ENCODE data around the gene DIS3L2.
"Not testable (repeated sequence)": the region's sequence is repeated elsewhere in the genome, so short reads cannot be mapped to it uniquely, and the experiment has no call there.

DIS3L2 gene

DNA sequence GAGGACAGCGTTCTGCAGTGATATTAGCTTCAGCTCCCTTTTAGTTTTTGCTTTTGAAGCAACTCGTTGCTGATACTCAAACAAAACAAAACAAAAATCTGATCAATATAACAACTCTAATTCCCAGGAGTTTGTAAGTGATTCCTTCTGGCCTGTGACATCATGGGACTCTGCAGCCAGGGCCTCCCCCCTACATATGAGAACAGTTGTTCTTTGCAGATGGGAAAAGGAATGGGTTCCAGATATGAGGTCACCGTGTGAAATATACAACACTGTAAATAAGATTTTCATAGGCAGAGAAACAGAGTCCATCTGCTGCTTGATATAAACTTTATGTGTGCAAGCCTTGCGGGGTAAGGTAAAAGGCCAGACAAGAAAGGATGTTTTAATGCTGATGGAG is 56.7 kb downstream of the DIS3L2 start:
- no peak for DNase-seq

DNA sequence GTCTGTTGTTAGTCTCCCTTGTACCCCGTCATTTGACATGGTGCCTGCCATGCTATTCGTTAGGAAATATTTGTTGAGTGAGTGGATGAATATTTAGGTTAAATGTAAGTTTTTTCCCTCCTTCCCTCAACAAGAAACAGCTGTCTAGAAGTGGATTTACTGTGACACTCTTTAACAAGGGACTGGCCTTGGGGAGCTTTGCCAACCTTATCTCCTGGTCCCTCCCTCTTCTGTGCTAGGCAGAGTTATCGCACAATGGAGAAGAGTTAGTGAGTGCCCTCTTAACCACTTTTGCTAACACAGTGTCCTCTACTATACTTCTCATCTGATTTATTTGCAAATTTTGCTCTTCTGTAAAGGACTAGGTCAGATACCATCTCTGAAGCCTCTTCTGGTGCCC is 61.2 kb downstream of the DIS3L2 start:
- DNase-seq = no peak

DNA sequence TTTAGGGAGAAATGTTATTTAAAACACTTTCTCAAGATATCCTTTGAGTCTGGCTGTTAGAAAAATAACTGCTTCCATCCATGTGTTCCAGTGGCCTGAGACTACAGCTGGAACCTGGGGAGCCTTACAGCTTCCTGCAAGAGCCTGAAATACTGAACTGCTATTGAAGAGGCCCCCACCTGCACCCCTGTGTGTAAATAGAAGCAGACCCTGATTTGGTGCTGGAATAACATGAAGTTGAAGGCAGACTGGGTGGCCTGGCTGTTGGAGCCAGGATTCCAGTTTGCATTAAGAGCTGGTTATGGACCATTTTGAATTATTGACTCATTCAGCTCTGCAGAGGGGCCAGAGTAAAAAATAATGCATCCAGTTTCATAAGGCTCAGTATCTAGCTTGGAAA is 61.9 kb downstream of the DIS3L2 start:
- DNase-seq = no peak

DNA sequence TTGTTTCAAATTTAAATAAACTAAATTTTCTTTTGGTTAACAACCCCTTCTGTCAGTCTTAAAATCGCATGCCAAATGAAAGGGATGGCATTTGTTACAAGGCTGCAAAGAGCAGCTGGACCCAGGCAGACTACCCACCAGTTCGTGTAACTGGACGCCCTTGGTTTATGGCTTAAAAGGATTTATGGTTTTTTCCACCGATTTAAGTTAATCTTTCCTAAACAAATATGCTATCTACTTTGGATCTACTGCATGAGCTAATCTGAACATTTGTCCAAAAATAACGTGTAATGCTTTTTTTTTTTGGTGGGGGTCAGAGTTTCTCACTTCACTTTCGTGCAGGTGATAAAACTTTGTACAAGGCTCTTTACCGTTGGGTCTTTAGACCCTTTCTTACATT is 62.9 kb downstream of the DIS3L2 start:
- no peak for DNase-seq

DNA sequence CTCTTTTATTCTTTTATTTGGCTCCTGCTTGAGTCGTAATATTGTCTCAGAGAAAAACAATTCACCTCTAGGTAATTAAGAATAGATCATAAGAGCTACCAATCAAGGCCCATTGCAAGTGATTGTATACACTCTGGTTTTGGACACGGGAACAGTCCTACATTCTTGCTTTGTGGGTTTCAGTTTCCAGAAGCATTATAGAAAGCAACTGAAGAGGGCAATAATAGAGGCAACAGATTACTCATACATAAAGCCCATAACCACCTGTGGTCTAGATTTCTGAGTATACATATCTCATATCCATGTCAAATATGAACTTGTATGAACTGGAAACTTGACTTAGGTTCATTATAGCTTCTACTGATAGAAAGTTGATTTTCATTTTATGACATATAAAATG is 65.4 kb downstream of the DIS3L2 start:
- no peak for DNase-seq

DNA sequence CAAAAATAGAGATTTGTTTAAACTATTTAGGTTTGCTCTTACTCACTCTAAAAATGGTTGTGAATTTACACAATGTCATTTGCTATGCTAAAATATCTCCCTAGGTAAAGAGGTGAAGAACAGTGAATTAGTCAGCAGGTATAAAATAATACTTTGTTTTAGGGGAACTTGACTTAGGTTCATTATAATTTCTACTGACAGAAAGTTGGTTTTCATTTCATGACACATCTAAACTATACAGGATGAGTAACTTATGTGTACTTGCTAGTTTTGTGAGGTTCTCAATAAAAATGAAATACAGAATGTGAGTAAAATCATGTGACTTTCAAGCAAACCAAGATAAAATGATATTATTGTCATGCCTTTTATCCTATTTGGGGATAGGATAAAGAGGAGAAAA is 66.0 kb downstream of the DIS3L2 start:
- DNase-seq = no peak

DNA sequence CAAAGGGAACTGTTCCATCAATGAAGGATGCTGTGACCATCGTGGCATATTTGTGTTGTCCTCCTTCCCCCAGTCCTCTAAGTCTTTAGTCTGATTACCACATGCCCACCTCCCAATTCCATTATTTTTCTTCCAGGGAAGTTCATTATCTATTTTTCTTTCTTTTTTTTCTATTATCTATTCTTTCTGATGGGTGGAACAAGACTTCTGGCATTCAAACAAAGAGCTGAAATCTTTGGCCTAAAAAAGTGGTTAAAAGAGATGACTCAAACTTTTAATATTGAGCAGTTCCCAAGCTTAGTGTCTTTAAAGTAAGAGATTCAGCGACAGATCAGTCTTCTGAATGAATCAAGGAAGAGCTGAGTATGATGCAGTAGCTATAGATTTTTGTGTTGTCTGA is 66.6 kb downstream of the DIS3L2 start:
- no peak for DNase-seq

DNA sequence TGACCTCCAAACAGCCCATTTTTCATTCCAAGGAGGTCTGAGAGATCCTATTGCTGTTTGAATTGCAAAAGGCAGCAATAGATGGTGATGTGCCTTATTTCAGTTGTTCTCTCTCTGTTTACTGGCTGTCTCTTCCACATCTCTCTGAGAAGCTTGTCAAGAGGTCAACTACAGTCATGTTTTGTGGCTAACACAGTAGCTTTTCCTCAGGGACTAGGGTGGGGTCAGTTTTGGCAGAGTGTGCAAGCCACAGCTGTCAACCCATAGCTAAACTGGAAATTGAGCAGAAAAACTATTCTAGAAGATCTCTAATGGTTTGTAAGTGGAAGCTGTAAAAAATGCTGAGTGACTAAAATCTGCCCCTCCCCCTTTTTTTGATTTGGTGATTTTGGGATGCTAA is 67.1 kb downstream of the DIS3L2 start:
- no peak for DNase-seq

DNA sequence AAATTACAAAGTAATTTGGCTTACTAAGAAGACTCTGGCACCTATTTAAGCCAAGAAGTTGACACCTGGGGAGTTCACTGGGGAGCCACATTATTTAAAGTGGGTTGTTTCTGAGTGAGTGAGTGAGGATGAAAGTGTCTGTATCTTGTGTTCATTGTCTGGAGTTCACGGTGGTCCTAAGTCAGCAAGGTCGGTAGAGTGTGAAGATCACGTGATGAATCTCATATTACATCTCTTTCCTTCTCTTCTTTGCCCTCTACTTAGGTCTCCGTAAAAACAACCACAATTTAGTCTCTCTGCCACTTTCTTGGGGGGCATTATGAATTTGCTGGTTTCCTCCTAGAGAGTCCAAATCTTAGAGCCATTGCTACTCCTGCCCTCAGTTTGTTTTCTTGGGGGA is 67.8 kb downstream of the DIS3L2 start:
- no peak for DNase-seq

DNA sequence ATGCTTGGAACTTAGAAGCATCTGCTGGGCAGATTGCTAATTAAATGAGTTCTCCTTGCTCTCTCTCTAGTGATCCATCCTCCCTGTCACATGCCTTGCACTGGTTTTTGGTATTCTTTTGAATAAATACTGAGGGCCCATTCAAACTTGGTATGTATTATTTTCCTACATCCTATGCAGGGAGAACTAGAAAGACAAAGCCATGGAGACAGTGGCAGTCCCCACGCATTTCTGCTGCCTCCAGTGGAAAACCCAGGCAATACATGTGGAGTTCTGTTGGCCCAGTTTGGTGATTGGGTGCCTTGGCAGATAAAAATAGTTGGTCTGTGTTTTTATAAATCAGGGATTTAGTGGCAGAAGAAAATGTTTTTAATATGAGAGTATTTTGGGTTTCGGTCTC is 68.7 kb downstream of the DIS3L2 start:
- DNase-seq = no peak

DNA sequence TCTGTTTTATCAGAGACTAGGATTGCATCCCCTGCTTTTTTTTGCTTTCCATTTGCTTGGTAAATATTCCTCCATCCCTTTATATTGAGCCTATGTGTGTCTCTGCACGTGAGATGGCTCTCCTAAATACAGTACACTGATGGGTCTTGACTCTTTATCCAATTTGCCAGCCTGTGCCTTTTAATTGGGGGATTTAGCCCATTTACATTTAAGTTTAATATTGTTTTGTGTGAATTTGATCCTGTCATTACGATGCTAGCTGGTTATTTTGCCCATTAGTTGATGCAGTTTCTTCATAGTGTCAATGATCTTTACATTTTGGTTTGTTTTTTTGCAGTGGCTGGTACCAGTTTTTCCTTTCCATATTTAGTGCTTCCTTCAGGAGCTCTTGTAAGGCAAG is 73.8 kb downstream of the DIS3L2 start:
- not testable (repeated sequence) for DNase-seq

DNA sequence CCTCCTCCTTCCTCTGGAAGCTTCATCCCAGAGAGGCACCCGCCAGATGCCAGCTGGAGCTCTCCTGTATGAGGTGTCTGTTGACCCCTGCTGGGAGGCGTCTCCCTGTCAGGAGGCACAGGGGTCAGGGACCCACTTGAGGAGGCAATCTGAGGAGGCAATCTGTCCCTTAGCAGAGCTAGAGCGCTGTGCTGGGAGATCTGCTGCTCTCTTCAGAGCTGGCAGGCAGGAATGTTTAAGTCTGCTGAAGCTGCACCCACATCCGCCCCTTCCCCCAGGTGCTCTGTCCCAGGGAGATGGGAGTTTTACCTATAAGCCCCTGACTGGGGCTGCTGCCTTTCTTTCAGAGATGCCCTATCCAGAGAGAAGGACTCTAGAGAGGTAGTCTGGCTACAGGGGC is 75.4 kb downstream of the DIS3L2 start:
- DNase-seq = not testable (repeated sequence)

DNA sequence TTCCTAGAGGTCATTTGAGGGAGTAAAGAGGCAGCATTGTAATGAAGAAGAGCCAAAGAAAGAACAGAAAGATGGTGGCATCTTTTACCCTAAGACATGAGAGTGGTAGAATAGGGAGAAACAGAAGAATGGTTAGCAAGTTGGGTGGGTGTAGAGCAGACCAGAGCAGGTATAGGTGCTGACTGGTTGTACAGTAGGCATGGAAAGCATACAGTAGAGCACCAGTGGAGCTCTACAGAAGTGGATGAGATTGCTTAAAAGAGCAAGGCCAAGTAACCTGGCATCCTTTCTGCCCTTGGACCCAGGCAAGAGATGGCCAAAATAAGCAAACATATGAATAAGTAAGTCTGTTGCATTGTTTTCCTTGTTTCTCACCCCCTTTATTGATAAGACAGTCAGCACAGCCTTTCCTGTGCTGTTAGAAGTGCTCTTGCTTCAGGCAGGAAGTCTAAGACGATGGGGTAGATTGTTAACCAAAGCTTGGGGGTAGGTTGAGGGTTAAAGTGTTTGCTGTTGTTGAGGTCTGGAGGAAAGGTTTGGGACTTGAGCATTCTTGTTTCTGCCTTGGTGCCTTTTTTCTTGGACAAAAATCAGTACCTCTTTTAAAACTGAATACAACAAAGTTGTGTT is 76.9 kb downstream of the DIS3L2 start:
- no peak for DNase-seq

DNA sequence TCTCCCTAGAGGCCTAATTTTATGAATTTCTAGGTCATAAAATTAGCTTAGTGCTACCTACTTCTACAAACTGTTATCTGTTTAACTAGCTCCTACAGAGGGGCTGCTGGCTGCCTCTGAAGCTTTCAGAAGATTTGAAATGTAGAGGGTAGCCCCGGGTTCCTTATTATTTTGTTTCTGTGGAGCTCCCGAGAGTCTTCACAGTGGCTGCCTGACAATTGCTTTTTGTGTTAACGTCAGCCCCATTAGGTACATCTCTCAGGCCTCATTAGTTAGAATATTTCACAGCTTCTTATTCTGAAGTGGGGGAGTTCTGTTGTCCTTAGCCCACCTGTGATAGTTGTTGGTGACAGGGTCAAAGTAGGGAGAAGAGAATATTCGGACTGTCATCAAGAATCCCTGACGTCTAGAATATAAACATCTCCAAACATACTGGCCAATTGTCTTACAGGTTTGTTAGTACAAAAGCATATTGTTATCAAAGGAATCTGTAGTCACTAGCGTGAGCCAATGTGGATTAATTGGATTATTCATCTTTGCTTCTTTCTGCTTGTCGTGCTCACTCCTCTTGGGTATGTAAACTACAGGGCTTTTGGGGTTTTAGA is 77.5 kb downstream of the DIS3L2 start:
- DNase-seq = no peak

DNA sequence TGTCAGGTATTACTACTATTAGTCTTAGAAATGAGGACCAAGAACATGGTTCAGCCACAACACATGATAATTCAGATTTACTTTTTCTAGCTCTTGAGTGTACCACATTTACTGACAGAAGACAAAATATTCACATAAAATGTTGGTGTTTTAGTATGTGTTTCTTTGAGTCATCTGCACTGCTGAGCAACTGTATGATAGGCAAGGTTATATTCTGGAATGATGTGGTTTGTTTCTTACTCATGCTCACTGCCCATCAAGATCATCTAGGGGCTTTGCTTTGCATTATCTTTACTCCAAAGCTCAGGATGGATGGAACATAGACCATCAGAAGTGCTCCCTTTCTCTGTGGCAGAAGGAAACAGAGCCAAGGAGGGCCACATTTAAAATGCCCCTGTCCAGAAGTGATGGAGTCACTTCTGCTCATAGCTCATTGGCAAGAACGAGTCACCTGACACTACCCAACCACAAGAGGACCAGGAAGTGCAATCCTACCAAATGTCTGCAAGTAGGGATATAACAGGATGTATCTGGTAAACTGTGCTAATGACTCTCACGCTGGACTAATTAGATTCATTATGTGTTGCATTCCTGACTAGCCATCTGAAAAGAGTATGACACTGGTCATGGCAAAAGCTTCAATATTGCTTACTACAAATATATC is 81.5 kb downstream of the DIS3L2 start:
- no peak for DNase-seq

DNA sequence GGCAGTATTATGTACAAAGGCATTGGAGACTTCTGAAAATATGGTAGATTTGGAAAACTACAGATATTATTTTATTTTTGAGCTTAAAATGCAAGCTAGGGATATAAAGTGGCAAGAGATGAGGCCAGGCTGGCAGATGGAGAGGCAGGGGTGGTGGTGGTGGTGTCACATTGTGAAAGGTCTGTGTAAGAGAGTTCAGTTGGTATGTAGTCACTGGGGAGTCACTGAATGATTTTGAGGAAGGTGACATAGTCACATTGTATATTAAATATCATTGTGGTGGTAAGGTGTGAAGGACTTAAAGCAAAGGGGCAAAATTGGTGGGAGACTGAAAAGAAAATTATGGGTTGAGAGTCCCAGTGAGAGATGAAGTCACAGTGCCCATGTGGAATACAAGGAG is 82.5 kb downstream of the DIS3L2 start:
- DNase-seq = no peak

DNA sequence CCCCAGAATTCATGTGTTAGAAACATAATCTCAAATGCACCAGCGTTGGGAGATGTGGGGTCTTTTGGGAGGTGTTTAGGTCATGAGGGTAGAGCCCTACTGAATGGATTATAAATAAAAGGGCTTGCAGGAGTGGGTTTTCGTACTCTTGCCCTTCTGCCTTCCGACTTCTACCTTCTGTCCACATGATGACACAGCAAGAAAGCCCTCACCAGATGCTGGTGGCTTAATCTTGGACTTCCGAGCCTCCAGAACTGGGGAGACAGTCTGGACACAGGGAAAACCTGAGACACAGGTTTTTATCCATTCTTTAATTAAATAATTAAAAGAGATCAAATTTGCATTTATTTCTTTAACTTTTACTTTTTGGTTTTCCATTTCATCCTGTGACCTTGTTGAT is 87.8 kb downstream of the DIS3L2 start:
- no peak for DNase-seq

DNA sequence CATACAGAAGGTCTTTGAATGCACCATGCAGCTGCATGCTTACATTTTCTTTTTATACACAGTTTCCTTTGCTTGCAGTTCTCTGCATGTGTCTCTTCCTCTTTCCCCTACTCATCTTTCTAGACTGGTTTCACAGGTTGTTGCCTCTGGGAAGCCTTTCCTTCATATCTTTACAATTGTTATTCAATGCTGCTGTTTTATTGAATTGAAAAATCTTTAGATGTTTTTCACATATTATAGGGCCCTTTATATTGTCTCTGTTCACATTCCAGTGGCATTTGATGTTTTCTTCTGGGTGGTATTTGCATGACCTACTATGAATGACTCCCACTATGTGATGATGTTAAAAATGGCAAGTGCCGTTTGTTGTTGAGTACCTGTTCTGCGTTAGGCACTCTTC is 91.1 kb downstream of the DIS3L2 start:
- no peak for DNase-seq

DNA sequence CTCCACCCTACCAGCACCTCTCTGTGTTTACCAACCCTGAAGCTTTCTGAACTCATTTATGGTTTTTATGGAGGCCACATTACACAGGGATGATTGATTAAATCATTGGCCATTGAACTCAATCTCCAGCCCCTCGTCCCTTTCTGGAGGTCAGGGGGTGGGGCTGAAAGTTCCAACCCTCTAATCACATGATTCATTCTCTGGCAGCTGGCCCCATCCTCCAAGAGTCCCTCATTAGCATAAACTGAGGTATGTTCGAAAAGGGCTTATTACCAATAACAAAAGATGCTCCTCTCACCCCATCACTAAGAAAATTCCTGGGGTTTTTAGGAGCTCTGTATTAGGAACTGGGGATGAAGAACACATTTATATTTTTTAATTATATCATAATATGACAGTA is 92.3 kb downstream of the DIS3L2 start:
- DNase-seq = no peak

DNA sequence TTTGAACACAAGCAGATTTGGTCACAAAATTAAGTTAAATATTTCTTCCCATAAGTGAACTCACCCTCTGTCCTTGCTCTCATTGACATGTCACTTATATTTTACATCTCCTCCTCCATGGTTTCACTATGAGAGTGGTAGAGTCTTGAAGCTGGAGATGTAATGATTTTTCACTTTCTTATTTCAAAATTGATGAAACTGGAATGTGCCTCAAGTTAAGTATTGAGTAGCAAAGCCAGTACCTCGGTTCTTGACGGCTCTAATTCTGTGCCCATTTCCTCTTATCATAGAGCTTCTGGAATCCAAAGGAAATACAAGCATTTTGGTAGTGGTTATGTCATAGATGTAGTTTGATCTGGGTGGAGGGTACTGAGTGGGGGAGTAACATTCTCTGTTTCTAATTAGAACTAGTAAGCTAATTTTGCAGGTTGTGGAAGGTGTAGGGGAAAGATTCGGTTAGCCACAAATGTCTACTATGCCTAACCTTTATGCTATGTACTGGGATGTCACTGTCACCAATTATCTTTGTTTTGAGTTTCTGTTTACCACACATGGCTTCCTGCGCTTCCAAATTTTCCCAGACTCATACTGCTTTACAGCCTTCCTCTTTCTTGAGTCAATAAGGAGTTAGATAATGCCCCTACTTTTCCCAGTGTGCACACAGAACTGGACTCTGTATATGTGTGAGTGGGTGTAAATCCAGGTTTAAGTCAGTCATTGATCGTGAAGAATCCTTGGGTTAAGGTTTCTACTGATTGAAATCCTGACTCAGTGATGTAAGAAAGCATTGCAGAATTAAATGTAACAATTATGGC is 96.8 kb downstream of the DIS3L2 start:
- DNase-seq = no peak

DNA sequence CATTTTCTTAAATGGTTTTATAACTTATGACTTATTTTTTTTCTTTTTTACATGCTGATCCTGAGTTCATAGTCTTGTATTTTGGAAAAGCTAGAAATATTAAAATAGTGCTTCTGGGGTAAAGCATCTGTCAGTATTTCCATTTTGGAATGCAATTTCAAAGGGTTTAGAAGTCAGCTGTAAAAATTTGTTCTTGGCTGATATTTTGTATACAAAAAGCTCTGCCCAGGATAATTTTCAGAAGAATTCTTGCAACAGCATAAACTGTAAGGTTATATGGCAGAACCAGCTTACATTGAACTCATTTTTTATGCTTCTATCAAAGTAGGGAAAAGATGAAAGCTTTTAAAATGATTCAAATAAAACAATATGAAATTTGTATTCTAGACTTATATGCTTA is 97.4 kb downstream of the DIS3L2 start:
- DNase-seq = no peak

DNA sequence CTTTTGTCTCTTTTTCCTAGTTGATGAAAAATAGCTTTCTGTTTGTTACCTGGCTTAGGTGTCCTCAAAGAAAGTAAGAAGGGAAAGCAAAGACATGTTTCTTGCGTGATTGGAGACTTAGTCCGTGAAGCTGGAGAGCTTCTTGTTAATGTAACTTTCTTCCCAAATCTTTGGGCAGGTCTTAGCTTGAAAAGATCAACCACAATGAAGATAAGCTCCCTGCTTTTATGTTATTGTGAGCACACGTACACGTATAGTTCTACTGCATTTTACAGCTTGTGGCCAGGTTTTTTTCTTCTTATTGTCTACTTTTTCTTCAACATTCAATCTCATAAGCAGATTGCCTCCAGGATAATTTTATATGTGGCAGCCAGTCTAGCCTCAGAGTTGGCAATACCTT is 99.8 kb downstream of the DIS3L2 start:
- DNase-seq = no peak

DNA sequence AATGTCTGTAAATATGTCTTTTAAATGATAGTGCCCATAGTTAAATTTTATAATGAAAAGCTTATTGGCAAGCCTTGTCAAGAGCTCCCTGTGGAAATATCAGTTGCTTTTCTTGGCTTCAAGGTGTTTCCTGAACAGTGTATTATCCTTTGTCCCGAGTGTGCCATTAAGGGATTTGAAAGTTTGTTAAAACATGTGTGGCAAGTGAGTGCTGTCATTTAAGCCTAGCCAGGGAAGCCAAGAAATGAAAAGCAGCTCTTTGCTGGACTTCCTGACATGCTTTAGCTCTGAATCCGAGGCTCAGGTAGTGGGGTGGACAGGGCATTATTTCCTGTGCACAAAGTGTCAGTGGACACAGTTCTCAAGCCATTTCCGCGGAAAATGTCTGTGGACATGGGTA is 111.5 kb downstream of the DIS3L2 start:
- DNase-seq = no peak

DNA sequence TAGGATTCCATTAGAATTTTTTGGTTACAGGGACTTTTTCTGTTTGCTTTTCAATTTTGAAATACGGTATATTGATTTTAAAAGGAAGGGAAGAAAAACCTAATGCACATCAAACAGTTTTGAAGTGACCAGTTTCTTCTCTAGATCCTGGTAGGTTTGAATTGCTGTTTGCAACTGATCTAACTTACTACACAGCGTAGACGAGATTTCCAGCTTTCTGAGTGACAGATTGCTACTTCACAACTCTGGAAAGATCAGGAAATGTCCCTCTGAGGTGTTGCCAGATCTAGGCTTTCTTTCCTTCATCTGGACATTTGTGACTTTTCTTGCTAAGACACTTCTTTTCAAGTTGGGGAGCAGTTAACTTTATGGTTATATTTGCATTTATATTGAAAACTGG is 112.2 kb downstream of the DIS3L2 start:
- no peak for DNase-seq
